ENCODE data around the gene INPP5D.

INPP5D gene

GRCh38 chr2:233227346-233227978 is 167.3 kb downstream of the INPP5D start:
- no peak for DNase-seq (ENCODE audit: low read depth)
- H3K4me3 ChIP-seq (ENCODE audit: control insufficient read depth, low read depth, low read length): no peak overlapping the region
- TF ChIP-seq CTCF (IDR thresholded peaks at IDR 0.05; ENCODE audit: control insufficient read depth, insufficient read depth, low read depth, low read length, missing control alignments): no peak

DNA sequence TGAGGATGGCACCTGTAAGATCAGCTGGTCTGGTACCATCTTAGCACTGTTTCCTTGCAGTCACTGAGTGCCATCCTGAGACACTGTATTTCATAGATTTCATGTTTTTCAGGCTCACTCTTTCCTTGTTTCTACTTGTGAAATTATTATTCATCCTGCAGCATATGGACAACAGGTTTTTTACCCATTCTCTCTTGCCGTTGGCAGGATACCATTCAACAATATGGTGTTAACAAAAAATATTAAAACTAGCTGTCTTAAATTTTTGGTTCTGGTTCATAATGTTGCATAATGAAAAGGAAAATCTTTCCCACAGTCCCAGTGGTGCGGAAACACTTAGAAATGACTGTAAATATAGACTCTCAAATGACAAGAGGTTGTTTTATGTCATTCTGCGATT is 168.2 kb downstream of the INPP5D start:
- DNase-seq (ENCODE audit: low read depth): no peak
- TF ChIP-seq CTCF (IDR thresholded peaks at IDR 0.05; ENCODE audit: control insufficient read depth, insufficient read depth, low read depth, low read length, missing control alignments): no peak
- no peak overlapping the region for H3K4me3 ChIP-seq (ENCODE audit: control insufficient read depth, low read depth, low read length)

- H3K4me3 ChIP-seq (ENCODE audit: control insufficient read depth, low read depth, low read length): no peak overlapping the region
- DNase-seq (ENCODE audit: low read depth): no peak
- TF ChIP-seq CTCF (IDR thresholded peaks at IDR 0.05; ENCODE audit: control insufficient read depth, insufficient read depth, low read depth, low read length, missing control alignments): no peak
These were observed 173.6 kb downstream of the INPP5D start for GRCh38 chr2:233233618-233234230.

DNA sequence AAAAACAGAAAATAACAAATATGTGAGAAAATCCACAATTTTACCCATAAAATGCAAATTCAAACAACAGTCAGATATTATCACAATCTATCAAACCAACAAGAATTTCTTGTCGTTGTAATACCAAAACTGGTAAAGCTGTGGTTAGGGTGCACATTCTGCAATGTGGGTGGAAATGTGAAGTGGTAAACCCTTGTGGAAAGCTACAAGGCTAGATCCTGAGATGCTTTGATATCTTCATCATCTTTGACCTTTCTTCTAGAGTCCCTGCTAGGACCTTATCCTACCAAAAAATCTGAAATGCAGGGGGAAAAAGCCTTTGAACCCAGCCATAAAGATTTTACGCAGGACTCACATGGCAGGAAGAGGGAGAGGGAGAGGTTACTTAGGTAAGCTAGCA is 174.1 kb downstream of the INPP5D start:
- TF ChIP-seq CTCF (IDR thresholded peaks at IDR 0.05; ENCODE audit: control insufficient read depth, insufficient read depth, low read depth, low read length, missing control alignments): no peak
- H3K4me3 ChIP-seq (ENCODE audit: control insufficient read depth, low read depth, low read length): no peak overlapping the region
- DNase-seq (ENCODE audit: low read depth): no peak

DNA sequence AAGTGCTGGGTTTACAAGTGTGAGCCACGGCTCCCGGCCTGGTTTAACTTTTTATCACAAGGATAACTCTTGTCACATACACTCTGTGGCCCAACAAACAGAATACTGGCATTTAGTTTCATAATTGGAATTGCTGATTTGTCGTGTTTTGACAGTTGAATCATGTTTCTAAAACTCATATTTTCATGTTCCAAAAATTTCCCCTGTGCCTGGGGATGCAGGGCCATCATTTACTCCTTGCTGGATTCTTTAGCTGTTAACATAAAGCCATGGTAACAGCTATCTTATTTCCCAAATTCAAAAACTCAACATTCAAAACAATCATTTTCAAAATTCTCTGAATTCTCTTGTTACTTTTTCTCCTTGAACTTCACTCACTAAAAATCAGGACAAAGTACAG is 174.9 kb downstream of the INPP5D start:
- no peak for DNase-seq (ENCODE audit: low read depth)
- TF ChIP-seq CTCF (IDR thresholded peaks at IDR 0.05; ENCODE audit: control insufficient read depth, insufficient read depth, low read depth, low read length, missing control alignments): no peak
- no peak overlapping the region for H3K4me3 ChIP-seq (ENCODE audit: control insufficient read depth, low read depth, low read length)

GRCh38 chr2:233235977-233236376 is 175.8 kb downstream of the INPP5D start:
- H3K4me3 ChIP-seq (ENCODE audit: control insufficient read depth, low read depth, low read length): no peak overlapping the region
- DNase-seq (ENCODE audit: low read depth): no peak
- TF ChIP-seq CTCF (IDR thresholded peaks at IDR 0.05; ENCODE audit: control insufficient read depth, insufficient read depth, low read depth, low read length, missing control alignments): no peak

Data from AG09309 (cell line).